ENCODE results near the gene TUFM. TPM values are rescaled to one million over a fixed set of nuclear protein-coding genes. Genes with fewer than 3 reads are reported as not detected.

TUFM gene
- total and polyA plus RNA-seq, 11 donors, result 179 to 384 (median 226) TPM

GRCh38 chr16:28839899-28840298 lies 6.2 kb downstream of the TUFM start:
- peak overlapping the region in 1 of 12 donors; percentile 9 for H3K27ac ChIP-seq
- 33 to 75% (median 42%) methylated on average over 1 of the region's 1 CpG for WGBS, 4 donors
- ATAC-seq, result no peak
- no peaks in the 10 kb centered on the region for H3K27me3 ChIP-seq
- DNase-seq, result no peak
- peaks cover 0 to 4% (median 2%) of the 10 kb centered on the region in 12 donors for H3K4me1 ChIP-seq
- peaks cover 0 to 86% (median 75%) of the 10 kb centered on the region in 9 donors for H3K36me3 ChIP-seq
- no peak overlapping the region for H3K4me3 ChIP-seq
- H3K9me3 ChIP-seq, result no peaks in the 10 kb centered on the region
- intact Hi-C loops (cut with DNase I), result no loop called here
- TF ChIP-seq POLR2A (IDR thresholded peaks at IDR 0.05), result no peak
- TF ChIP-seq, protein P1, sequence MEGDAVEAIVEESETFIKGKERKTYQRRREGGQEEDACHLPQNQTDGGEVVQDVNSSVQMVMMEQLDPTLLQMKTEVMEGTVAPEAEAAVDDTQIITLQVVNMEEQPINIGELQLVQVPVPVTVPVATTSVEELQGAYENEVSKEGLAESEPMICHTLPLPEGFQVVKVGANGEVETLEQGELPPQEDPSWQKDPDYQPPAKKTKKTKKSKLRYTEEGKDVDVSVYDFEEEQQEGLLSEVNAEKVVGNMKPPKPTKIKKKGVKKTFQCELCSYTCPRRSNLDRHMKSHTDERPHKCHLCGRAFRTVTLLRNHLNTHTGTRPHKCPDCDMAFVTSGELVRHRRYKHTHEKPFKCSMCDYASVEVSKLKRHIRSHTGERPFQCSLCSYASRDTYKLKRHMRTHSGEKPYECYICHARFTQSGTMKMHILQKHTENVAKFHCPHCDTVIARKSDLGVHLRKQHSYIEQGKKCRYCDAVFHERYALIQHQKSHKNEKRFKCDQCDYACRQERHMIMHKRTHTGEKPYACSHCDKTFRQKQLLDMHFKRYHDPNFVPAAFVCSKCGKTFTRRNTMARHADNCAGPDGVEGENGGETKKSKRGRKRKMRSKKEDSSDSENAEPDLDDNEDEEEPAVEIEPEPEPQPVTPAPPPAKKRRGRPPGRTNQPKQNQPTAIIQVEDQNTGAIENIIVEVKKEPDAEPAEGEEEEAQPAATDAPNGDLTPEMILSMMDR (IDR thresholded peaks at IDR 0.05), result no peak

DNA sequence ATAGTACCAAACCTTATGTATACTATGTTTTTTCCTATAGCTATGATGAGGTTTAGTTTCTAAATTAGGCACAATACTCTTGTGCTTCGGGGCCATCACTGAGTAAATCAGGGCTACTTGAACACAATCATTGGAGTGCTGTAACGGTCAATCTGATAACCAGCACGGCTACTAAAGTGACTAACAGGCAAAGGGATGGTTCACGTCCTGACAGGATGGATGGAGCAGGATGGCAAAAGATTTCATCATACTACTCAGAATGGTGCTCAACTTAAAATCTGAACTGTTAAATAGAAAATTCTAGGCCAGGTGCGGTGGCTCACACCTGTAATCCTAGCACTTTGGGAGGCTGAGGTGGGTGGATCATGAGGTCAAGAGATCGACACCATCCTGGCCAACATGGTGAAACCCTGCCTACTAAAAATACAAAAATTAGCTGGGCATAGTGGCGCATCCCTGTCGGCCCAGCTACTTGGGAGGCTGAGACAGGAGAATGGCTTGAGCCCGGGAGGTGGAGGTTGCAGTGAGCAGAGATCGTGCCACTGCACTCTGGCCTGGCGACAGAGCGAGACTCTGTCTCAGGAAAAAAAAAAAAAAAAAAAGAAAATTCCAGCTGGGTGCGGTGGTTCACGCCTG lies 7.0 kb downstream of the TUFM start:
- no peaks in the 10 kb centered on the region for H3K9me3 ChIP-seq
- no peak overlapping the region for H3K27ac ChIP-seq
- intact Hi-C loops (cut with DNase I), result no loop called here
- no peak overlapping the region for H3K4me3 ChIP-seq
- no peaks in the 10 kb centered on the region for H3K4me1 ChIP-seq
- 94 to 97% (median 95%) methylated on average over 14 of the region's 14 CpGs for WGBS, 4 donors
- TF ChIP-seq, protein P1 (IDR thresholded peaks at IDR 0.05), result no peak
- no peak for TF ChIP-seq POLR2A (IDR thresholded peaks at IDR 0.05)
- ATAC-seq (no peak), DNase-seq (no peak)
- no peaks in the 10 kb centered on the region for H3K27me3 ChIP-seq
- peaks cover 0 to 86% (median 75%) of the 10 kb centered on the region in 9 donors for H3K36me3 ChIP-seq

DNA sequence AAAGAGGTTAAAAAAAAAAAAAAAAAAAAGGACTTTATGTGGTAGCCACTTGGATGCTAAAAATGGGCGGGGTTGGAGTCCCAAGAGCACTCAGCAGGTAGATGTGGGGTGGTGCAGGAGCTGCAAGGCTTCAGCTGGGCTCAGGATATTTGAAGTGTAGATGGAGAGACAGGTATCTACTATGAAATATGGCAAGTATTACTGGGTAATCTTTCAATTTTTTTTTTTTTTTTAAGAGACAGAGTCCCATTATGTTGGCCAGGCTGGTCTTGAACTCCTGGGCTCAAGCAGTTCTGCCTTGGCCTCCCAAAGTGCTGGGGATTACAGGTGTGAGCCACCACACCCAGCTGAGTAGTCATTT lies 7.6 kb downstream of the TUFM start:
- 96 to 100% (median 98%) methylated on average over 1 of the region's 1 CpG for WGBS, 4 donors
- ATAC-seq (no peak), DNase-seq (no peak)
- Histone ChIP-seq H3K4me3 (no peak overlapping the region), H3K36me3 (peaks cover 0 to 86% (median 75%) of the 10 kb centered on the region in 9 donors), H3K27me3 (no peaks in the 10 kb centered on the region), H3K9me3 (no peaks in the 10 kb centered on the region), H3K27ac (no peak overlapping the region), H3K4me1 (no peaks in the 10 kb centered on the region)
- intact Hi-C loops (cut with DNase I), result no loop called here
- TF ChIP-seq, protein P1 (IDR thresholded peaks at IDR 0.05), result no peak
- no peak for TF ChIP-seq POLR2A (IDR thresholded peaks at IDR 0.05)

- intact Hi-C loops (cut with DNase I), result no loop called here
- Histone ChIP-seq H3K4me3 (no peak overlapping the region), H3K36me3 (peaks cover 5 to 86% (median 75%) of the 10 kb centered on the region in 9 donors), H3K27ac (no peak overlapping the region), H3K4me1 (no peaks in the 10 kb centered on the region), H3K9me3 (no peaks in the 10 kb centered on the region), H3K27me3 (no peaks in the 10 kb centered on the region)
- 90 to 92% (median 91%) methylated on average over 7 of the region's 7 CpGs for WGBS, 4 donors
- no peak for DNase-seq
- ATAC-seq, result no peak
- TF ChIP-seq, protein P1 (IDR thresholded peaks at IDR 0.05), result no peak
- no peak for TF ChIP-seq POLR2A (IDR thresholded peaks at IDR 0.05)
Observed at GRCh38 chr16:28837672-28838557, 8.2 kb downstream of the TUFM start.
